HAP-1 (cell line): ENCODE measurements around the gene UBFD1.
"Not testable (repeated sequence)": the region's sequence is repeated elsewhere in the genome, so short reads cannot be mapped to it uniquely, and the experiment has no call there.

Source experiments
- DNase-seq, 2 experiments: peaks; one replicate each; pipeline ENCODE4 v3.0.0-alpha.2; 2016 to 2020; ENCODE audit warnings: low spot score in 2 of 2
- H3K27me3 ChIP-seq: fragments of 250-450 bp; sonication (Bioruptor Pico); 2 replicates; pipeline ENCODE4 v1.5.1; 2020; ENCODE audit warnings: low read depth, mild to moderate bottlenecking, moderate library complexity
- H3K36me3 ChIP-seq: fragments of 250-450 bp; sonication (Bioruptor Pico); replicated peaks from 2 replicates; pipeline ENCODE4 v1.5.1; 2020; ENCODE audit warnings: mild to moderate bottlenecking
- H3K4me1 ChIP-seq: fragments of 250-450 bp; sonication (Bioruptor Pico); 2 replicates; pipeline ENCODE4 v1.5.1; 2020; ENCODE audit warnings: mild to moderate bottlenecking
- H3K4me3 ChIP-seq: fragments of 250-450 bp; sonication (Bioruptor Pico); 2 replicates; pipeline ENCODE4 v1.5.1; 2020; ENCODE audit warnings: mild to moderate bottlenecking, moderate library complexity
- H3K9me3 ChIP-seq: fragments of 250-450 bp; sonication (Bioruptor Pico); 2 replicates; pipeline ENCODE4 v1.5.1; 2020; ENCODE audit warnings: mild to moderate bottlenecking, moderate library complexity
- in situ Hi-C: fragments of 300-500 bp; cut with MboI; formaldehyde crosslinking; loops from 3 replicates; pipeline ENCODE4 v1.14.3; 2020; ENCODE audit warnings: low sequenced_read_pairs, inconsistent platforms, mixed read lengths

Gene UBFD1

DNA sequence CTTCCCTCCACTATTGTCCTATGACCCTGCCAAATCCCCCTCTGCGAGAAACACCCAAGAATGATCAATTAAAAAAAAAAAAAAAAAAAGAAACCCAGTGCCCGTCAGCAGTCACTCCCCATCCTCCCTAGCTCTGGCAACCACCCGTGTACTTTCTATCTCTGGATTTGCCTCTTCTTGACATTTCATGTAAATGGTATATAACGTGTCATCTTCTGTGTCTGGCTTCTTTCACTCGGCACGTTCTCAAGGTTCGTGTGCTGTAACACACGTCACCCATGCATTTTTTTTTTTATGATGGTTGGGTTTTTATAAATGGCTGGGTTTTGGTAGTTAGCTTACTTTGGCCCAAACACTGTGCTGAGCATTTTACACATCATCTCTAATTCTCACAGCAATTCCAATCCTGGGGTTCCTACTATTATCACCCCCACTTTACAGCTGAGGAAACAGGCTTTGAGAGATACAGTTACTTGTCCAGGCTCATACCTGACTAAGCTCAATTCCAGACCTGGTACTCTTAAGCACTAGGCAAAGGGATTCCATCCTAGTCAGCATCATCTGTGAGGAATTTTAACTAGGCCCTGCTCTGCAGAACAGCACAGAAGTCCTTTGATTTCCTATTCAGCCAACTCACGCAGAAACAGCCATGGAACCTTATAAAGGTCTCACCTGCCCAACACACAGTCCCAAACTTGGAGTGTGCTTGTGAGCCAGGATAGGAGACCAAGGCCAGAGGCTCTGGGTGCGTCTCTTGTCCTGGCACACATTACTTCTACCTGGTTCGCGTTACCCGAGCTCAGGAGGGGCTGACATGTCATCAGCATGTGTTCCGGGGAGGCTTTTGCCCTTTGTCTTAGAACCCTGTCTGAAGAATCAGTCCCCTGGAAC, 26.9 kb downstream of the UBFD1 start:
- Histone ChIP-seq H3K27me3 (no peaks in the 10 kb centered on the region), H3K4me3 (no peak overlapping the region), H3K9me3 (no peaks in the 10 kb centered on the region), H3K36me3 (peaks cover 83% of the 10 kb centered on the region), H3K4me1 (no peaks in the 10 kb centered on the region)
- no peak for DNase-seq
- in situ Hi-C loops, result no loop called here

DNA sequence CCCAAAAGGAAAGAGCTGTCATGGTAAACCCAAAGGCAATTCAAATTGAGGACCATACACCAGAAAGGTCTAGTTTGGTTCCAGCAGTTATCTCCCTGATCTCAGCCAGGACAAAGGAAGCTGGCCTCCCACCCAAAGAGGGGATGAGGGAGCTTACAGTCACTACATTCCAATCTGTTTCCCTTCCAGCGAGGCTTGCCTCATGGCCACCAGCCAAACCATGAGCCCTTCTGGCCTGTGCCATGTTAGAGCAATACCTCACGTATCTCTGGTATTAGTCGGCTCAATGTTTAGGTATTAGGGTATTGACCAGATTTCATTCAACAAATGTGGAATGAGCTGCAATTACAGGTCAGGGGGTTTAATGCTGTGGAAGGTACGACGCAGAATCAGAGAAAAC, 30.2 kb downstream of the UBFD1 start:
- DNase-seq, result no peak
- in situ Hi-C loops, result no loop called here
- H3K4me1 ChIP-seq, result no peaks in the 10 kb centered on the region
- no peak overlapping the region for H3K4me3 ChIP-seq
- H3K9me3 ChIP-seq, result no peaks in the 10 kb centered on the region
- H3K36me3 ChIP-seq, result peaks cover 82% of the 10 kb centered on the region
- H3K27me3 ChIP-seq, result no peaks in the 10 kb centered on the region

GRCh38 chr16:23590181-23590580, 32.7 kb downstream of the UBFD1 start:
- in situ Hi-C loops, result no loop called here
- no peaks in the 10 kb centered on the region for H3K4me1 ChIP-seq
- H3K27me3 ChIP-seq, result no peaks in the 10 kb centered on the region
- DNase-seq, result no peak
- peaks cover 93% of the 10 kb centered on the region for H3K36me3 ChIP-seq
- no peak overlapping the region for H3K4me3 ChIP-seq
- no peaks in the 10 kb centered on the region for H3K9me3 ChIP-seq

GRCh38 chr16:23594186-23594585, 36.7 kb downstream of the UBFD1 start:
- in situ Hi-C loops, result no loop called here
- Histone ChIP-seq H3K36me3 (peaks cover 53% of the 10 kb centered on the region), H3K9me3 (no peaks in the 10 kb centered on the region), H3K4me3 (no peak overlapping the region), H3K27me3 (no peaks in the 10 kb centered on the region), H3K4me1 (peaks cover 15% of the 10 kb centered on the region)
- no peak for DNase-seq

GRCh38 chr16:23595246-23595950, 37.9 kb downstream of the UBFD1 start:
- Histone ChIP-seq H3K36me3 (peaks cover 45% of the 10 kb centered on the region), H3K27me3 (no peaks in the 10 kb centered on the region), H3K4me3 (peak overlapping the region; percentile 96), H3K9me3 (no peaks in the 10 kb centered on the region), H3K4me1 (peaks cover 20% of the 10 kb centered on the region)
- no peak for DNase-seq
- in situ Hi-C loops, result loop anchor here (5.0 kb wide), 1 partner anchor 47 kb away; the partner anchor contains the start of genes DCTN5 and PALB2

DNA sequence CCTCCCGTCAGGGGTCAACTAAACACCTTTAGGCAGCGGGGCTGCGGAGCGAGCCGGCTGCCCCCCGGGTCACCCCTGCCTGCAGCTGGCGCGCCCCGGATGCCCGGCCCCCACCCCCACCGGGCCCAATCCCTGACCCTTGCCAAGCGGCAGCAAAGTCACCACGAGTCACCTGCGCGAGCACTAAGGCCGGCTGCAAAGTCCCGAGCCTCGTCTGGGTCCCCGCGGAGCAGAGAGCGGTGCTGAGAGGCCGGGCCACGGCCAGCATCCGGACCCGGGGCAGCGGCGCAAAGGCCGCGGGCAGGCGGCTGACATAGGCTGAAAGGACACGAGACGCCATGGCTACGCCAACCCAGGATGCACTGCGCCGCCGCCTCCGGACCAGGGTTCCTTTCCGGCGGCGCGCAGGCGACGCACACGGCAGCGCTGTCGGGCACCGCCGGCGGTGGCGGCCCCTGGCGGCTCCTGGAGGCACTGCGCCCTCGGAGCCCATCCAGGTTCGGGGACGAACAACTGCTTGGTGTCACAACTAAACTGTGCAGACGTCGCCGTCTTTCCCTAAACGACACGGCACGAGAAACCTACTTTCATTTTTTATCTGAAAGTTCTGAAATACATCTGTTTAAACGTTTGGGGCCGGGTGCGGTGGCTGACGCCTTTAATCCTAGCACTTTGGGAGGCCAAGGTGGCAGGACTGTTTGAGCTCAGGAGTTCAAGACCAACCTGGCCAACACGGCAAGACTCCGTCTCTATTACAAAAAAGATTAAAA, 38.6 kb downstream of the UBFD1 start, which contains the start of gene NDUFAB1:
Gene NDUFAB1, minus strand, starts transcription at position 366 of the 770 bp plus-strand sequence. Its CDS starts 26 bp downstream, at position 340.
- peaks cover 37% of the 10 kb centered on the region for H3K36me3 ChIP-seq
- H3K4me1 ChIP-seq, result peaks cover 28% of the 10 kb centered on the region
- in situ Hi-C loops, result loop anchor here (5.0 kb wide), 1 partner anchor 46 kb away; the partner anchor contains the start of genes DCTN5 and PALB2
- peak; percentile 75 to 91 for DNase-seq
- H3K9me3 ChIP-seq, result no peaks in the 10 kb centered on the region
- peak within 1 kb of the TSS; percentile 96 for H3K4me3 ChIP-seq
- no peaks in the 10 kb centered on the region for H3K27me3 ChIP-seq

DNA sequence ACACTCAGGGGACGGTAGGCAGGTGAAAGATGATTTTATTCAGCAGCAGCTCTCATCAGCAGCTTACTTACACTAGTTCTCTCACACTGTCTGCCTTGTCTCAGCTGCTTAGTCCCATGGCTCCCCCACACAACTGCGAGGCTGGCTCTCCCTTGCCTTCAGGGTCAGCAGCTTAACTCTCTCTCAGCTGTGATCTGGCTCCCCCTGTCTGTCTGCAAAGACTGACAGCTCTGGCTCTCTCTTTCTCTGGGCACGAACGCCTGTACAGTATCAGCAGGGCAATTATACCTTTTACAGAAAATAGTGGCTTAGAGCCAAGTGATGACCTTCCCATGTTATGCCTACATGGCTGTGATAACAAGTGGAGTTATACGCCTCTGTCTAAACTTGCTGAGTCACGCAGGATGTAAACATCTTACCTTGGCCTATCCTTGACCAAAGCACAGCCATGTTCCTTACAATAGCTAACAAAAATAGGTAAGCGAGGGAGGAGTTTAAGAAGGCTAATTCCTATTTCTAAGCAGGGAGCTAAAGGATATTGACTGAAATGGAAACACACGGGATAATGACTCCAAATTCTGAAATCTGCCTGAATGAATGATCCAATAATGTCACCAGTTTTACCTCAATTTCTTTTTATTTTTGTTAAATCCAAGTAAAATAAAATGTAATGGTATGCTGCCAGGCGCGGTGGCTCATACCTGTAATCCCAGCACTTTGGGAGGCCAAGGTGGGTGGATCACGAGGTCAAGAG, 39.7 kb downstream of the UBFD1 start:
- in situ Hi-C loops, result loop anchor here (5.0 kb wide), 1 partner anchor 45 kb away; the partner anchor contains the start of genes DCTN5 and PALB2
- Histone ChIP-seq H3K27me3 (no peaks in the 10 kb centered on the region), H3K4me1 (peaks cover 28% of the 10 kb centered on the region), H3K9me3 (no peaks in the 10 kb centered on the region), H3K36me3 (peaks cover 30% of the 10 kb centered on the region), H3K4me3 (no peak overlapping the region)
- DNase-seq, result peak; percentile 71 to 82

- in situ Hi-C loops, result no loop called here
- Histone ChIP-seq H3K36me3 (peaks cover 40% of the 10 kb centered on the region), H3K9me3 (no peaks in the 10 kb centered on the region)
Observed at GRCh38 chr16:23607726-23608125, 50.2 kb downstream of the UBFD1 start.

DNA sequence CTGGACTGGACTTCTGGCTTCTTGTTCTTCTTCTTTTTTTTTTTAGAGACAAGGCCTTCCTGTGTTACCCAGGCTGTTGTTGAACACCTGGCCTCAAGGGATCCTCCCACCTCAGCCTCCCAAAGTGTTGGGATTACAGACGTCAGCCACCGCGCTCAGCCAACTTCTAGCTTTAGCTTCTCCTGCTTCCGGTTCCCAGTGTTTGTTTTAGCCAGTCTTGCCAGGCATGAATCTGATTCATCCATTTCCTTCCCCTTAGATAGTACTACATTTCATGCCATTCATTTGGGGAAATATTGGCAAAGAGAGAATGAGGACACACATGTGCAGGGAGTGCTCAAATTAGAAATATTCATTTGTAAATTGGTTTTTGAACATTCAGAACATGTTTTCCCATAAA, 50.7 kb downstream of the UBFD1 start:
- Histone ChIP-seq H3K36me3 (peaks cover 38% of the 10 kb centered on the region), H3K27me3 (no peaks in the 10 kb centered on the region), H3K4me1 (no peaks in the 10 kb centered on the region), H3K9me3 (no peaks in the 10 kb centered on the region), H3K4me3 (no peak overlapping the region)
- in situ Hi-C loops, result no loop called here
- no peak for DNase-seq

More at GRCh38 chr16:23607726-23608125, 50.2 kb downstream of the UBFD1 start:
- Histone ChIP-seq H3K4me3 (no peak overlapping the region), H3K4me1 (no peaks in the 10 kb centered on the region), H3K27me3 (no peaks in the 10 kb centered on the region)
- DNase-seq, result no peak

DNA sequence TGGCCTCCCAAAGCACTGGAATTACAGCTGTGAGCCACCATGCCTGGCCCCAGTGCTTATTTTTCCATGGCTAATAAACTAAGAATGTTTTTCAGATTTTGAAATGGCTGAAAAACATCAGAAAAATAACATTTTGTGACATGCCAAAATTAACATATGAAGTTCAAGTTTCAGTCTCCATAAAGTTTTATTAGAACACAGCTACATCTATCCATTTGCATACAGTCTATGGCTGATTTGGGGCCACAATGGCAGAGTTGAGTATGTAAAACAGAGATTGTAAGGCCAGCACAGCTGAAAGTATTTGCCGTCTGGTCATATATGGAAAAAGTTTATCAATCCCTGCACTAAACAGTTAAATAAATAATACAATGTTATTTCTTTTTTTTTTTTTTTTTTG, 52.4 kb downstream of the UBFD1 start:
- peaks cover 37% of the 10 kb centered on the region for H3K36me3 ChIP-seq
- no peaks in the 10 kb centered on the region for H3K9me3 ChIP-seq
- no peaks in the 10 kb centered on the region for H3K27me3 ChIP-seq
- no peak for DNase-seq
- in situ Hi-C loops, result no loop called here
- no peaks in the 10 kb centered on the region for H3K4me1 ChIP-seq
- no peak overlapping the region for H3K4me3 ChIP-seq

DNA sequence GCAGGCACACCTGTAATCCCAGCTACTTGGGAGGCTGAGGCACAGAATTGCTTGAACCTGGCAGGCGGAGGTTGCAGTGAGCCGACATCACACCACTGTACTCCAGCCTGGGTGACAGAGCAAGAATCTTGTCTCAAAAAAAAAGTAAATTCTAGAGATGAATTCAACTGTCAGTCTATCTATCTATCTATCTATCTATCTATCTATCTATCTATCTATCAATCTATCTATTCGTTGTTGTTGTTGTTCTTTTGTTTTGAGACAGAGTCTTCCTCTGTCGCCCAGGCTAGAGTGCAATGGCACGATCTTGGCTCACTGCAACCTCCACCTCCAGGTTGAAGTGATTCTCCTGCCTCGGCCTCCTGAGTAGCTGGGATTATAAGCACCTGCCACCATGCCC, 53.4 kb downstream of the UBFD1 start:
- H3K4me1 ChIP-seq, H3K4me3 ChIP-seq, H3K9me3 ChIP-seq, H3K27me3 ChIP-seq, in situ Hi-C loops, DNase-seq: not testable (repeated sequence)
- peaks cover 28% of the 10 kb centered on the region for H3K36me3 ChIP-seq

DNA sequence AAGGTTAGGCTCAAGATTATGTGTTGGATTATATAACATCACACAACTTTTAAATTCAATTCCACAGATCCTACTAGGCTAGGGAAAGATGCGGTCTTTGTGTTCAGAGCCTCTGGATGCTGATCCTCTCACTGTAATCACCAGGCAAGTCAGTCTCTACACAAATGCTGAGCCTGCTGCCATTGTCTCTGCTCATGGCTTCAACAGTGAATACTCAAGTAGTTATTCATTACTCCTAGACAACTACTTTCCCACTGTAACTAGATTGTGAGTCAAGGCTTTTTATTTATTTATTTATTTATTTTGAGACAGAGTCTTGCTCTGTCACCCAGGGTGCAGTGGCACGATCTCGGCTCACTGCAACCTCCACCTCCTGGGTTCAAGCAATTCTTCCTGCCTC, 54.4 kb downstream of the UBFD1 start:
- DNase-seq, result no peak
- peaks cover 31% of the 10 kb centered on the region for H3K36me3 ChIP-seq
- in situ Hi-C loops, result no loop called here
- no peaks in the 10 kb centered on the region for H3K9me3 ChIP-seq
- no peak overlapping the region for H3K4me3 ChIP-seq
- no peaks in the 10 kb centered on the region for H3K27me3 ChIP-seq
- no peaks in the 10 kb centered on the region for H3K4me1 ChIP-seq

DNA sequence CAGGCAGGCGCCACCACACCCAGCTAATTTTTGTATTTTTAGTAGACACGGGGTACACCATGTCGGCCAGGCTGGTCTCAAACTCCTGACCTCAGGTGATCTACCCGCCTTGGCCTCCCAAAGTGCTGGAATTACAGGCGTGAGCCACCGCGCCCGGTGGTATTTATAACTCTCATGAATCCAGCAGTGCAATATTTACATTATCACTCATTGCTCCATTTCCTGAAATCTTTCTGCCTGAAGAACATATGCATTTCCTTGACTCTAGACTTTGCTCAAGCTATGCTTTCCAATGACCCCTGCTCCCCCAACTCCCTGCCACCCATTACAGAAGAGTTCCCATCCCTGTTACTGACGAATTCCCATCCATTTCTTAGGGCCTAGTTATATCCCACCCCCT, 58.3 kb downstream of the UBFD1 start:
- peaks cover 49% of the 10 kb centered on the region for H3K36me3 ChIP-seq

More for the DNA sequence above, 58.3 kb downstream of the UBFD1 start:
- no peaks in the 10 kb centered on the region for H3K27me3 ChIP-seq
- no peaks in the 10 kb centered on the region for H3K4me1 ChIP-seq
- no peaks in the 10 kb centered on the region for H3K9me3 ChIP-seq
- in situ Hi-C loops, result no loop called here
- H3K4me3 ChIP-seq, result no peak overlapping the region
- DNase-seq, result no peak
